ENCODE data around the gene RCOR3.

The RCOR3 gene

DNA sequence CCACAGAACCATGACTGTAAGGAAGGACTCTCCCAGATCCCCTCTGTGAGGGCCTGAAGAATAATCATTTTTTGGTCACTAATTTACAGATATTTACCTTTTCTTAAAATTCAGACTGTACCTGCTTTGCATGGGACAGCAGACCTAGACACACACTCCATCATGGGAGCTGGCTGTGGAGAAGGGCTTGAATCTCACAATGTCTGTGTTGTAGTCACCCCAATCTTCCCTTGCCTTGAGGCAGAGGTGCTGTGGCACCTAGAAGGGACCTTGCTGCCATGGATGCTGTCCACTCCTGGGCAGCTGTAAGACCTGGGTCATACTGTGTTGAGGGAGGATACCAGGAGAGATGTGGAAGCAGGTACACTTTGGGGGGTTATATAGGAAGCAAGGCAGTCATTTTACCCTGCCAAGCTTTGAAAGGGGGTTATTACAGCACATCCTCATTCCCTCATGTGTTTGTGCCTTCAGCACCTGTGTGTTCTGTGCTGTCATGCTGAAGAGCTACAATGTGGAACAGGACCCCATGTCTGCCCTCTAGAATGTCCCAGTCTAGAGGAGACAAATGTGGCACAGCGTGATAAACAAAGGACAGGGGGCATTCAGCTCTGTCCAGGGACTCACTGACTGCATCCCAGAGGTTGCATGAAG is 94.5 kb downstream of the RCOR3 start:
- DNase-seq (ENCODE audit: low read depth, low spot score), result no peak
- TF ChIP-seq SUZ12 (IDR thresholded peaks at IDR 0.05; ENCODE audit: extremely low read depth, insufficient read depth, insufficient read length) (no peak), YY1 (IDR thresholded peaks at IDR 0.05; ENCODE audit: insufficient read depth, insufficient read length) (no peak), ZNF274 (IDR thresholded peaks at IDR 0.05; ENCODE audit: low read depth, low read length) (no peak)
- peaks cover 14% of the 10 kb centered on the region; the same call in 1 of the 2 replicates for H3K9me3 ChIP-seq (ENCODE audit: insufficient read depth, low read length)
- peaks cover 42% of the 10 kb centered on the region for H3K36me3 ChIP-seq (ENCODE audit: insufficient read depth, insufficient read length, low read length)
- peaks cover 2% of the 10 kb centered on the region for H3K4me1 ChIP-seq (ENCODE audit: insufficient read depth, insufficient read length)
- H3K27me3 ChIP-seq (ENCODE audit: insufficient read depth, insufficient read length), result no peaks in the 10 kb centered on the region
- no peak overlapping the region for H3K4me3 ChIP-seq (ENCODE audit: insufficient read length, low read depth)
- no peak overlapping the region for H3K9ac ChIP-seq (ENCODE audit: insufficient read length, low read depth)

DNA sequence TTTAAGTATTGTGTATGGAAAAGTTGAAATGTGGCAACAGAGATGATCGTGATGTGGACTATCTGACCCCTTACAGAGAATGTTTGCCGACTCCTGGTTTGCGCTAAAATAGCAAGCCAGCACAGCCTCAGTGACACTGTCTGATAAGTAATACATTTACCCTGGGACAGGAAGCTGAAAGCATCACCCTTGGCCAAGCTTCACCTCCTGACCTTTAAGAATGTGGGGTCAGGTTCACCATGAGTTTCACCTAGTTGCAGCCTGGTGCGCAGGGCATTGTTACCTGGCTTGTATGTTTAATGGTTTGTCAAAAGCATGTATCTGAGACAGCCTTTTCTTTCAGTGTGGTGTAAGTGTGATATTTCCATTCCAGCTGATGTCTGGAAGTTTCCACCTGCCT is 96.7 kb downstream of the RCOR3 start:
- no peak for DNase-seq (ENCODE audit: low read depth, low spot score)
- Histone ChIP-seq H3K27me3 (ENCODE audit: insufficient read depth, insufficient read length) (no peaks in the 10 kb centered on the region), H3K4me1 (ENCODE audit: insufficient read depth, insufficient read length) (no peaks in the 10 kb centered on the region), H3K4me3 (ENCODE audit: insufficient read length, low read depth) (no peak overlapping the region), H3K36me3 (ENCODE audit: insufficient read depth, insufficient read length, low read length) (peaks cover 63% of the 10 kb centered on the region), H3K9me3 (ENCODE audit: insufficient read depth, low read length) (peaks cover 14% of the 10 kb centered on the region; the same call in 1 of the 2 replicates), H3K9ac (ENCODE audit: insufficient read length, low read depth) (no peak overlapping the region)
- TF ChIP-seq YY1 (IDR thresholded peaks at IDR 0.05; ENCODE audit: insufficient read depth, insufficient read length), result no peak

DNA sequence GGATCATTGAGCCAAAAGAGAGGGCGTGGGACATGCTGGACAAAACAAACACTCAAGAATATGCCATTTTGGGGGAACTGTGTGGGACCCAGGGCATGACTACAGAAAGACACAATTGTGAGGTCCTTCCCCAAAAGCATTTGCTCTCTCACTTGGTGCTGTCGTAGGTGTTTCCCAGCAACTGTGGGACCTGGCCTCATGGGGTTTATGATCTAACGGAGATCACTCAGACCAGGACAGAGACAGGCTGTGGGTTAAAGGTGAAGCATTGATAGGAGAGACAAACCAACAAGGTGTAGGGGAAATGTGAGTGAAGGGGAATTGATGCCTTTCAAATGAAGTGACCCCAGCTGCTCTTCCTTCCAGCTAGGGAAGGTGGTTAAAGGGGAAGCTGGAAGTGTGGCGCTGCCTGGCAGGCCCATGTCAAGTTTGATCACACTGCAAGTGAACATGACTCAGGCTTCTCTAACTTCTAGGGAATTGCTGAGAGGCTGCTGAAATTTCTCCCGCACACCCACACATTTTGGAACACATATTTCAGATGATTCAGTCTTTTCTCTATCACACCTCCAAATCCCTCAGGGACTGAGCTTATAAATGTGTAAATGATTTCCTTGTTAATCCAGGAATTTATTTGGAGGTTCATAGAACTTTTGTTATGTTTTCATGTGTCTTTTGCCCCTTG is 97.7 kb downstream of the RCOR3 start:
- peaks cover 73% of the 10 kb centered on the region for H3K36me3 ChIP-seq (ENCODE audit: insufficient read depth, insufficient read length, low read length)
- no peaks in the 10 kb centered on the region for H3K4me1 ChIP-seq (ENCODE audit: insufficient read depth, insufficient read length)
- H3K27me3 ChIP-seq (ENCODE audit: insufficient read depth, insufficient read length), result no peaks in the 10 kb centered on the region
- DNase-seq (ENCODE audit: low read depth, low spot score), result no peak
- no peak overlapping the region for H3K9ac ChIP-seq (ENCODE audit: insufficient read length, low read depth)
- peaks cover 8% of the 10 kb centered on the region; the same call in 1 of the 2 replicates for H3K9me3 ChIP-seq (ENCODE audit: insufficient read depth, low read length)
- H3K4me3 ChIP-seq (ENCODE audit: insufficient read length, low read depth), result no peak overlapping the region
- TF ChIP-seq SUZ12 (IDR thresholded peaks at IDR 0.05; ENCODE audit: extremely low read depth, insufficient read depth, insufficient read length) (no peak), ZNF274 (IDR thresholded peaks at IDR 0.05; ENCODE audit: low read depth, low read length) (no peak), YY1 (IDR thresholded peaks at IDR 0.05; ENCODE audit: insufficient read depth, insufficient read length) (no peak)

DNA sequence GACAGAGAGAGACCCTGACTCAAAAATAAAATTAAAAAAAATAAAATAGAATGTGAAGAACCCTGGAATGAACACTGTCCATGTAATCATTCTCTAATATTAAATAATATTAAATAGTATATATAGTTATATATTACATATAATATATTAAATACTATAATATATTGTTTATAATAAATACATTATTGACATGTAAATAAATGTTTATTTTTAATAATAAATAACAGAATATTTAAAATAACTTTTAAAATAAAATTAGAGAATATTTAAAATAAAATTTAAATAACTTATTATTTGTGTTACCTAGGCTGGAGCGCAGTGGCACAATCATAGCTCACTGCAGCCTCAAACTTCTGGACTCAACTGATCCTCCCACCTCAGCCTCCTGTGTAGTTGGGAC is 99.5 kb downstream of the RCOR3 start:
- H3K9ac ChIP-seq (ENCODE audit: insufficient read length, low read depth), result no peak overlapping the region

DNA sequence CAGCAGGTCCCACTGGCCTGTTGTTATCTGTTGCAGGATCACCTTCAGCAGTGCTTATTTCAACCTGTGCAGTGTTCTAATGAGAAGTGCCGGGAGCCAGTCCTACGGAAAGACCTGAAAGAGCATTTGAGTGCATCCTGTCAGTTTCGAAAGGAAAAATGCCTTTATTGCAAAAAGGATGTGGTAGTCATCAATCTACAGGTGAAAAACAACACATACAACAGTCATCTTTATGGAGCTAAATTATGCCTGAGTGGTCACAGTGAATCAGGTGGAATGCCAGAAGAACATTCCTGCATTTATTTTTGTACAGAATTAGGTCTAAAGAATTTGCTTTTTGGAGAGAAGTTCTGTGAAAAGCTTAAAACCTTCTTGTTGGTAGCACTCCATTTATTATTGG is 100.7 kb downstream of the RCOR3 start:
- Histone ChIP-seq H3K27me3 (ENCODE audit: insufficient read depth, insufficient read length) (no peaks in the 10 kb centered on the region), H3K4me3 (ENCODE audit: insufficient read length, low read depth) (no peak overlapping the region), H3K4me1 (ENCODE audit: insufficient read depth, insufficient read length) (no peaks in the 10 kb centered on the region), H3K9ac (ENCODE audit: insufficient read length, low read depth) (no peak overlapping the region), H3K36me3 (ENCODE audit: insufficient read depth, insufficient read length, low read length) (peaks cover 71% of the 10 kb centered on the region), H3K9me3 (ENCODE audit: insufficient read depth, low read length) (no peaks in the 10 kb centered on the region)
- no peak for TF ChIP-seq ZNF274 (IDR thresholded peaks at IDR 0.05; ENCODE audit: low read depth, low read length)
- no peak for TF ChIP-seq YY1 (IDR thresholded peaks at IDR 0.05; ENCODE audit: insufficient read depth, insufficient read length)
- TF ChIP-seq SUZ12 (IDR thresholded peaks at IDR 0.05; ENCODE audit: extremely low read depth, insufficient read depth, insufficient read length), result no peak
- no peak for DNase-seq (ENCODE audit: low read depth, low spot score)

More for the DNA sequence above, 99.5 kb downstream of the RCOR3 start:
- no peak for DNase-seq (ENCODE audit: low read depth, low spot score)
- TF ChIP-seq ZNF274 (IDR thresholded peaks at IDR 0.05; ENCODE audit: low read depth, low read length), result no peak
- TF ChIP-seq SUZ12 (IDR thresholded peaks at IDR 0.05; ENCODE audit: extremely low read depth, insufficient read depth, insufficient read length), result no peak
- TF ChIP-seq YY1 (IDR thresholded peaks at IDR 0.05; ENCODE audit: insufficient read depth, insufficient read length), result no peak
- no peaks in the 10 kb centered on the region for H3K4me1 ChIP-seq (ENCODE audit: insufficient read depth, insufficient read length)
- H3K4me3 ChIP-seq (ENCODE audit: insufficient read length, low read depth), result no peak overlapping the region
- H3K27me3 ChIP-seq (ENCODE audit: insufficient read depth, insufficient read length), result no peaks in the 10 kb centered on the region
- peaks cover 75% of the 10 kb centered on the region for H3K36me3 ChIP-seq (ENCODE audit: insufficient read depth, insufficient read length, low read length)
- no peaks in the 10 kb centered on the region for H3K9me3 ChIP-seq (ENCODE audit: insufficient read depth, low read length)

DNA sequence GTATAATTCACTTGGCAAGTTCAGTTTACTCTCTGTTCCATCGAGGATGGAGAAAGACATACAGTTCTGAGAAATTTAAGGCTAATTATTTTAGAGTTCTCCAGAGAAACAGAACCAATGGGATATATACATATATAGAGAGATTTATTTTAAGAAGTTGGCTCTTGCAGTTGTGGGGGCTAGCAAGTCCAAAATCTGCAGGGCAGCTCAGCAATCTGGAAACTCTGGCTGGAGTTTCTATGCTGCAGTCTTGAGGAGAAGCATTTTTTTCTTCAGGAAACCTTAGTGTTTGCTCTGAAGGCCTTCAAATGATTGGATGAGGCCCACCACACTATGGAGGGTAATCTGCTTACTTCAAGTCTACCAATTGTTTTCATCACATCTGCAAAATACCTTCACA is 102.0 kb downstream of the RCOR3 start:
- Histone ChIP-seq H3K36me3 (ENCODE audit: insufficient read depth, insufficient read length, low read length) (peaks cover 74% of the 10 kb centered on the region), H3K27me3 (ENCODE audit: insufficient read depth, insufficient read length) (no peaks in the 10 kb centered on the region), H3K9me3 (ENCODE audit: insufficient read depth, low read length) (no peaks in the 10 kb centered on the region), H3K9ac (ENCODE audit: insufficient read length, low read depth) (no peak overlapping the region), H3K4me3 (ENCODE audit: insufficient read length, low read depth) (no peak overlapping the region), H3K4me1 (ENCODE audit: insufficient read depth, insufficient read length) (no peaks in the 10 kb centered on the region)
- TF ChIP-seq YY1 (IDR thresholded peaks at IDR 0.05; ENCODE audit: insufficient read depth, insufficient read length) (no peak), SUZ12 (IDR thresholded peaks at IDR 0.05; ENCODE audit: extremely low read depth, insufficient read depth, insufficient read length) (no peak), ZNF274 (IDR thresholded peaks at IDR 0.05; ENCODE audit: low read depth, low read length) (no peak)
- no peak for DNase-seq (ENCODE audit: low read depth, low spot score)
